NCI-H748 (cell line): ENCODE results near the gene PARD3.
"Not testable (repeated sequence)": the region's sequence is repeated elsewhere in the genome, so short reads cannot be mapped to it uniquely, and the experiment has no call there.

Experiments
- DNase-seq: peaks from one replicate; lab custom pipeline; 2025; ENCODE audit not compliant: unreplicated experiment; lab: John Stamatoyannopoulos, UW

PARD3 gene

GRCh38 chr10:34291466-34292193 lies 523.5 kb downstream of the PARD3 start:
- DNase-seq, result no peak

- DNase-seq, result no peak
Observed at GRCh38 chr10:34290412-34291081, 524.5 kb downstream of the PARD3 start.

GRCh38 chr10:34288634-34289033 lies 526.5 kb downstream of the PARD3 start:
- no peak for DNase-seq

GRCh38 chr10:34286136-34286739 lies 528.9 kb downstream of the PARD3 start:
- DNase-seq, result no peak

GRCh38 chr10:34281661-34282582 lies 533.2 kb downstream of the PARD3 start:
- no peak for DNase-seq

- DNase-seq, result no peak
Observed at GRCh38 chr10:34280599-34281374, 534.3 kb downstream of the PARD3 start.

GRCh38 chr10:34275626-34276130 lies 539.4 kb downstream of the PARD3 start:
- DNase-seq, result no peak

GRCh38 chr10:34274906-34275305 lies 540.2 kb downstream of the PARD3 start:
- DNase-seq, result no peak

- no peak for DNase-seq
Observed at GRCh38 chr10:34273340-34273739, 541.8 kb downstream of the PARD3 start.

- no peak for DNase-seq
Observed at GRCh38 chr10:34272316-34272715, 542.8 kb downstream of the PARD3 start.

GRCh38 chr10:34268410-34268809 lies 546.7 kb downstream of the PARD3 start:
- DNase-seq, result not testable (repeated sequence)

GRCh38 chr10:34262985-34263384 lies 552.1 kb downstream of the PARD3 start:
- peak; percentile 71 for DNase-seq

- peak; percentile 48 for DNase-seq
Observed at GRCh38 chr10:34260904-34261303, 554.2 kb downstream of the PARD3 start.

GRCh38 chr10:34256216-34256615 lies 558.9 kb downstream of the PARD3 start:
- no peak for DNase-seq

- DNase-seq, result no peak
Observed at GRCh38 chr10:34255035-34255434, 560.1 kb downstream of the PARD3 start.

GRCh38 chr10:34254596-34254995 lies 560.5 kb downstream of the PARD3 start:
- peak; percentile 24 for DNase-seq

GRCh38 chr10:34252111-34252510 lies 563.0 kb downstream of the PARD3 start:
- DNase-seq, result no peak

- DNase-seq, result no peak
Observed at GRCh38 chr10:34251177-34251576, 563.9 kb downstream of the PARD3 start.

- no peak for DNase-seq
Observed at GRCh38 chr10:34250722-34251121, 564.4 kb downstream of the PARD3 start.

- peak; percentile 38 for DNase-seq
Observed at GRCh38 chr10:34249634-34250033, 565.5 kb downstream of the PARD3 start.
